Large intestine (tissue), 3 donors: ENCODE data around the gene POGZ. TPM values are rescaled to one million over a fixed set of nuclear protein-coding genes. Genes with fewer than 3 reads are reported as not detected.
"Not testable (repeated sequence)": the region's sequence is repeated elsewhere in the genome, so short reads cannot be mapped to it uniquely, and the experiment has no call there.

ENCODE experiments used
- DNase-seq, 2 donors: peaks; one replicate each; pipeline versions ENCODE4 v3.0.0 to v3.0.0-alpha.2; 2013
- H3K27ac ChIP-seq: one replicate; pipeline ENCODE4 v1.5.1; 2013; ENCODE audit warnings: low read length
- H3K27me3 ChIP-seq: 2 replicates; pipeline ENCODE4 v1.6.1; 2013; ENCODE audit warnings: low read length; ENCODE audit not compliant: control insufficient read depth, insufficient read depth
- H3K36me3 ChIP-seq: 2 replicates; pipeline ENCODE4 v1.6.1; 2013; ENCODE audit warnings: low read length; ENCODE audit not compliant: control insufficient read depth, insufficient read depth
- H3K4me1 ChIP-seq: one replicate; pipeline ENCODE4 v1.6.1; 2013; ENCODE audit warnings: low read length; ENCODE audit not compliant: control insufficient read depth, insufficient read depth
- H3K4me3 ChIP-seq: one replicate; pipeline ENCODE4 v1.5.1; 2013; ENCODE audit warnings: low read length
- H3K9me3 ChIP-seq: one replicate; pipeline ENCODE4 v1.6.1; 2013; ENCODE audit warnings: mild to moderate bottlenecking, low read depth, low read length, moderate library complexity; ENCODE audit not compliant: control insufficient read depth
- WGBS: methylation state at CpG from one replicate; pipeline ENCODE4 v1.1.5; 2013; ENCODE audit warnings: low lambda C conversion rate; ENCODE audit not compliant: insufficient coverage; 5-methylcytosine and 5-hydroxymethylcytosine counted together
- polyA plus RNA-seq: library from polyadenylated mRNA; unstranded; fragments of 120-200 nt; gene quantifications from one replicate; pipeline ENCODE4 v1.2.1, GENCODE V29; 2013

The POGZ gene
- polyA plus RNA-seq, 1 donor, result 91.5 TPM

DNA sequence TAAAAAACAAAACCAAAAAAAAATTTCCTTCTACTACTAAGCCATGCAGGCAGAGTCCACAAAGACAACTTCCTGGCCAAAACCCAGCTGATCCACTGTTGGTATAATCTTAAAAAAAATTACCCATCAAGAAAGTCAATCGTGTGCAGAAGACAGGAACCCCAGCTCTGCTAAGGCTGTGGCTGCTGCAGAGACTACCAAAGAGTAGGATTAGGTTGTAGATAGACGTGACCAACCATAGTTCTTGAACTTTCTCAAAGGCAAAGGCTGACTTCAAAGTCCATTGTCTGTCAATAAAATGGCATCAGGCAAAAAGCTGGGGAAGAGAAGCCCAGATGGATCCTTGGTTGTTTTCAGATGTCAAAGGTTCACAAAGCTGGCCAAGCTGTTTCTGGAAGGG lies 56.5 kb downstream of the POGZ start:
- H3K4me1 ChIP-seq, result peaks cover 14% of the 10 kb centered on the region
- no peak overlapping the region for H3K27ac ChIP-seq
- 80% methylated on average over 1 of the region's 2 CpGs for WGBS
- H3K36me3 ChIP-seq, result peaks cover 60% of the 10 kb centered on the region
- DNase-seq, result peak in 1 of 2 donors; percentile 40
- H3K27me3 ChIP-seq, result no peaks in the 10 kb centered on the region
- H3K4me3 ChIP-seq, result no peak overlapping the region
- H3K9me3 ChIP-seq, result no peaks in the 10 kb centered on the region

DNA sequence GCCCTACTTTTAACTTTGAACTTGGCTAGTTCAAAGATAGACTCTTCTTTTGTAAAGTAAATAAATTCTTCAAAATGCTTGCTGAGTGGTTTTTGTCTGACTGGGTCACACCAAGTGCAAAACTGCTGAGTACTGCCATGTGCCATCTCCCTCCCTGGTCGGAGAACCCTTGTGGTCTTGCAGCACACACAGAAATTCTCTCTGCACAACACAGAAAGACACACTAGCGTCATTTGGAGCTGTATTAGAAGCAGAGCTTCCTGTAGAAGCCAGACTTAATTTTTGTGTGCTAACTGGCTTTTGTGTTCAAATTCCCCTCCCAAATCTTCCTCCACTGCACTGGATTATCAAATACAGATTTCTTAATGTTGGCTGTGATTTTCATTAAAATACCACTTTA lies 57.4 kb downstream of the POGZ start:
- DNase-seq, result no peak
- H3K27me3 ChIP-seq, result no peaks in the 10 kb centered on the region
- H3K4me3 ChIP-seq, result no peak overlapping the region
- WGBS, result no CpG with 5 or more reads among the region's 2 CpGs
- H3K4me1 ChIP-seq, result peaks cover 14% of the 10 kb centered on the region
- no peaks in the 10 kb centered on the region for H3K9me3 ChIP-seq
- peaks cover 53% of the 10 kb centered on the region for H3K36me3 ChIP-seq
- no peak overlapping the region for H3K27ac ChIP-seq

DNA sequence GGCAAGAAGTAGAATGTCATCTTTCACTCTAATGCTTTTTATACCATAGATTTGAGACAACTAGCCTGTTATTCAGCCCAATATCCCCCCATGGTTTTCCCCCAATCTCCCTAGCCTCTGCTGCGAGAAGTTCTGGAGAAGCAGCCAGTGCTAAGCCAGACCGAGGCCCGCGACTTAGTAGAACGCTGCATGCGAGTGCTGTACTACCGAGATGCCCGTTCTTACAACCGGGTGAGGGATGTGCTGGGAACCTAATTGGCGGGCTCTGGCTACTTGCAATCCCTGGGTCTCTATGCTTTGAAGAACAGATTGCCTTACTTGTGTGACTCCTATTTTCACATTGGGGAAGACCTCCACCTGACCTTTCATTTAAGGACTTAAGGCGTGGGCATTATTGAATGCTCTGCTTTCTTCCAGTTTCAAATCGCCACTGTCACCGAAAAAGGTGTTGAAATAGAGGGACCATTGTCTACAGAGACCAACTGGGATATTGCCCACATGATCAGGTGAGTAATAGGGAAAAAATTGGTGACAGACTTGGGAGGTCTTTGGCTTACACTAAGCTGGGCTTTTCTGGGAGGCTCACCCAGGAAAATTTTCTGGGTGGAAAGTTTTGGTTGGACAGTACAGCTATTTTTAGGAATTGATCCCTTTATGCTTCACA lies 58.0 kb downstream of the POGZ start:
- WGBS, result 100% methylated on average over 1 of the region's 13 CpGs
- no peaks in the 10 kb centered on the region for H3K27me3 ChIP-seq
- H3K36me3 ChIP-seq, result peaks cover 47% of the 10 kb centered on the region
- no peak for DNase-seq
- H3K4me3 ChIP-seq, result no peak overlapping the region
- no peaks in the 10 kb centered on the region for H3K9me3 ChIP-seq
- H3K4me1 ChIP-seq, result peaks cover 14% of the 10 kb centered on the region
- H3K27ac ChIP-seq, result no peak overlapping the region

DNA sequence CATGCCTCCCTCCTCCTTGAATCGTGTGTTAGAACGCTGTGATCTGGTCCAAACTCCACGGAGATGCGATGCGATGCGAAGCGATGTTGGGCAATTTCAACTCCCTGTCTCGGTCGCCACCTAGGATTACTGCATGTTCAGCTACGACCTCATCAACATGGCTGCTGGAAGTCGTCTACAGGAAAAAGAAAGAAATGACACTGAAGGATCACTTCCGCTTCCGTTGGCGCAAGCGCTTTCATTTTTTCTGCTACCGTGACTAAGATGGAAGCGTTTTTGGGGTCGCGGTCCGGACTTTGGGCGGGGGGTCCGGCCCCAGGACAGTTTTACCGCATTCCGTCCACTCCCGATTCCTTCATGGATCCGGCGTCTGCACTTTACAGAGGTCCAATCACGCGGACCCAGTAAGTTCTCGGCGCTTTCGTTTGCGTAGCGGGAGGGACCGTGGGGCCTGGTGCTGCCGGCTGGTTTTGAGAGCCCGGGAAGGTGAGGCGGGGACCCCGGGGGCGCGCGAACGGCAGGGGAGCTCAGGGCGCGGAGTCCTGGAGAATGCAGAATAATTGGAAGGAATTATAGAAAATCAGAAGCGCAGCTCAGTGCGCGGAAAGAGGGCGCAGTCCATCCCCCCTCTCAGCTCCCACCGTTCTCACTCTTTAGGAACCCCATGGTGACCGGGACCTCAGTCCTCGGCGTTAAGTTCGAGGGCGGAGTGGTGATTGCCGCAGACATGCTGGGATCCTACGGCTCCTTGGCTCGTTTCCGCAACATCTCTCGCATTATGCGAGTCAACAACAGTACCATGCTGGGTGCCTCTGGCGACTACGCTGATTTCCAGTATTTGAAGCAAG lies 59.7 kb downstream of the POGZ start, which contains the start of gene PSMB4:
Gene PSMB4, plus strand, starts transcription at position 250 of the 848 bp plus-strand sequence. Its CDS starts 15 bp downstream, at position 265.
- peaks cover 30% of the 10 kb centered on the region for H3K36me3 ChIP-seq
- peak within 1 kb of the TSS; percentile 77 for H3K27ac ChIP-seq
- no peaks in the 10 kb centered on the region for H3K9me3 ChIP-seq
- no peaks in the 10 kb centered on the region for H3K27me3 ChIP-seq
- peak; percentile 93 to 96 for DNase-seq
- H3K4me3 ChIP-seq, result peak within 1 kb of the TSS; percentile 85
- WGBS, result 0% methylated on average over 1 of the region's 63 CpGs
- peaks cover 14% of the 10 kb centered on the region for H3K4me1 ChIP-seq

DNA sequence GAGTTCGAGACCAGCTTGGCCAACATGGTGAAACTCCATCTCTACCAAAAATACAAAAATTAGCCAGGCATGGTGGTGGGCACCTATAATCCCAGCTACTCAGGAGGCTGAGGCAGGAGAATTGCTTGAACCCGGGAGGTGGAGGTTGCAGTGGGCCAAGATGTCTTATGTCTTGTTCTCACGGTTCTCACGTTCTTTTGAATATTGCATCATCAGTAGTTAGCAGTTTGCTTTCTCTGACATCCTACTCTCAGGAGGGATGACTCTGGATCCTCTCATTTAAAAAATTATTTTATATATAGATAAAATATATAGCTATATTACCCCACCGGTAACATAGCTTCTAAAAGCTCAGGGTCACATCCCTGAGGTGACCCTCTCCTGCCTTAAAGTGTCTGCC lies 63.0 kb downstream of the POGZ start:
- not testable (repeated sequence) for H3K36me3 ChIP-seq, H3K4me1 ChIP-seq, H3K9me3 ChIP-seq, H3K4me3 ChIP-seq, H3K27ac ChIP-seq, H3K27me3 ChIP-seq, DNase-seq
- WGBS, result no CpG with 5 or more reads among the region's 5 CpGs

DNA sequence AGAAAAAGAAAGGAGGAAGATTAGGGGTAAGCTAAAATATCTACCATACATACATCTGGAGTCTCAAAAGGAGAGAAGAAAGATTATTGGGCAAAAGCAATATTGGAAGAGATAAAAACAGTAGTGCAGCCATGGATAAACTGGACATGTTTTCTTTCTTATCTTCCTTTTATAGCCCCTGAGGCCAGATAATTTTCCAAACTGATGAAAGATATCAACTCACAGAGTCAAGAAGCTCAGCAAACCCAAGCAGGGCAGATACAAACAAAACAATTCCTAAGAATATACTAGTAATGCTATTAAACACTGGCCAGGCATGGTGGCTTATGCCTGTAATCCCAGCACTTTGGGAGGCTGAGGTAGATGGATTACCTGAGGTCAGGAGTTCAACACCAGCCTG lies 65.7 kb downstream of the POGZ start:
- H3K4me1 ChIP-seq, result no peaks in the 10 kb centered on the region
- no peaks in the 10 kb centered on the region for H3K36me3 ChIP-seq
- H3K9me3 ChIP-seq, result no peaks in the 10 kb centered on the region
- no peaks in the 10 kb centered on the region for H3K27me3 ChIP-seq
- DNase-seq, result no peak
- no peak overlapping the region for H3K27ac ChIP-seq
- H3K4me3 ChIP-seq, result no peak overlapping the region

DNA sequence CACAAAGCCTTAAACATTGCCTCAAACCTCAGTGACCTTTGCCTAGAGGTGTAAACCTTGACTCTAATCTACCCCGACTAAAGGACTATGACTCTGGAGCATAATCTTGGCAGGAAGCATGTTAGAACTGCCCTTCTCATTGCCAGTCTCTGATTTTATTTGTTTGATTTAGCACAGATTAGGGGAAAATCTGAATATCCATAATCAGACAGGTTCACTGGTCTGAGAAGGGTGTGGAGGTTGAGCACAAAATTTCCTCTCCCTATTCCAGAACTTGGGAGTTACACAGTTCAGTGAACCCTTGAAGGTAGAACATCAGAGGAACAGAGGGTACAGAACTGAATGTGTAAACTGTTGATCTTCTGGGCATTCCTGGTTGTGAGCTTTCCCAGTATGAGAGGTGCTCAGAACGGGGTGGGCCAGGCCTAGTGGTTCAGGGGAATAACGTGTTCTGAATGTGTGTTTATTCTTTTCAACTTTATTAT lies 68.2 kb downstream of the POGZ start:
- WGBS, result no CpG with 5 or more reads among the region's 3 CpGs
- DNase-seq, result peak in 1 of 2 donors; percentile 32
- Histone ChIP-seq H3K9me3 (no peaks in the 10 kb centered on the region), H3K4me3 (no peak overlapping the region), H3K4me1 (no peaks in the 10 kb centered on the region), H3K27me3 (no peaks in the 10 kb centered on the region), H3K27ac (no peak overlapping the region), H3K36me3 (no peaks in the 10 kb centered on the region)

DNA sequence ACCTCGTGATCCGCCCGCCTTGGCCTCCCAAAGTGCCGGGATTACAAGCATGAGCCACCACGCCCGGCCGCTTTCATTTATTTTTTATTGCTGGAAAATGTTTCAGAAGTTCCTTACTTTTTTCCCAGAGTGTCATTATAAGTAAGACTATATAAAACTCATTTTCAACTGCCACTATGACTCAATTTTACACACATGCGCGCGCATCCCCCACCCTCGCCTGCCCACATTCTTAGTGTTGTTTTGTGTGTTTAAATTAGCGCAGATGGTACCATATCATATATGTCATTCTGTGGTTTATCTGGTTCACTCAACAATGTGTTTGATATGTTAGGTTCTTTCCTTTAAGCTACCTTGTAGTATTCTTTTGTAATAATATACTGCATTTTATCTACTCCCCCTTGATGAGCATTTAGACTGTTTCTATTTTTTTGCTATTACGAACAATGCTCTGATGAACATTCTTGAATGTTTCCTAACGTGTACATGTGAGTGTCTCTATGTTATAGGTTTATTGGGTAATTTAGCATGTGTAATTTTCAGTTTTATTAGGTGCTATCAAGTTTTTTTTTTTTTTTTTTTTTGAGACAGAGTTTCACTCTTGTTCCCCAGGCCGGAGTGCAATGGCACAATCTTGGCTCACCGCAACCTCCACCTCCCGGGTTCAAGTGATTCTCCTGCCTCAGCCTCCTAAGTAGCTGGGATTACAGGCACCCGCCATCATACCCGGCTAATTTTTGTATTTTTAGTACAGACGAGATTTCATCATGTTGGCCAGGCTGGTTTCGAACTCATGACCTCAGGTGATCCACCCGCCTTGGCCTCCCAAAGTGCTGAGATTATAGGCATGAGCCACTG lies 68.8 kb downstream of the POGZ start:
- H3K27me3 ChIP-seq, H3K9me3 ChIP-seq, H3K36me3 ChIP-seq, H3K27ac ChIP-seq, H3K4me3 ChIP-seq, DNase-seq, H3K4me1 ChIP-seq: not testable (repeated sequence)
- 98% methylated on average over 7 of the region's 22 CpGs for WGBS

DNA sequence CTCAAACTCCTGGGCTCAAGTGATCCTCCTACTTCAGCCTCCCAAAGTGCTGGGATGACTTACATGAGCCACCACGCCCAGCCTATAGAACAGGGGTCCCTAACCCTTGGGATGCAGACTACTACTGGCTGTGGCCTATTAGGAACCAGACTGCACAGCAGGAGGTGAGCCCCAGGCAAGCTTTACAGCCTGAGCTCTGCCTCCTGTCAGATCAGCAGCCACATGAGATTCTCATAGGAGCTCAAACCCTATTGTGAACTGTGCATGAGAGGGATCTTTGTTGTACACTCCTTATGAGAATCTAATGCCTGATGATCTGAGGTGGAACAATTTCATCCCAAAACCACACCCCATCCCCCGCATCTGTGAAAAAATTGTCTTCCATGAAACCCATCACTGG lies 73.3 kb downstream of the POGZ start:
- 100% methylated on average over 1 of the region's 2 CpGs for WGBS
- Histone ChIP-seq H3K9me3 (no peaks in the 10 kb centered on the region), H3K27me3 (no peaks in the 10 kb centered on the region), H3K4me3 (no peak overlapping the region), H3K4me1 (no peaks in the 10 kb centered on the region), H3K27ac (no peak overlapping the region), H3K36me3 (no peaks in the 10 kb centered on the region)
- no peak for DNase-seq

DNA sequence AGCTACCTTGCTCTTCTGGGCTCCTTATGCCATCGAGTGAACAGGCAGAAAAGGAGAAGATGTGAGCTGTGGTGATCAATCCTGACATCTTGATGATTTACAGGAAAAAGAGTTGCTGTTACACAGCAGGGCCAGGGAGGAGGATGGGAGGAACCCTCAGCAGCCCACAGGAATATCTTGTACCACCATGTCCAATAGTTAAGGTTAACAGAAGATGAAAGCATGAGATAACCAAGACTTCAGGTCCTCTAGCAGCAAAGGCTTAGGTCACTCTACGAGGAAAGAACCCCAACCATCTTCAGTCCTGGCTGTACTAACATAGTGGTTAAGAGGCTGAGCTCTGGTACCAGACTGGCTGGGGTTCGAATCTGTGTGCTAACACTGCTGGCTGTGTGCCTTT lies 74.7 kb downstream of the POGZ start:
- H3K36me3 ChIP-seq, result no peaks in the 10 kb centered on the region
- no peak overlapping the region for H3K4me3 ChIP-seq
- H3K9me3 ChIP-seq, result no peaks in the 10 kb centered on the region
- DNase-seq, result no peak
- 100% methylated on average over 1 of the region's 3 CpGs for WGBS
- H3K27me3 ChIP-seq, result no peaks in the 10 kb centered on the region
- H3K27ac ChIP-seq, result no peak overlapping the region
- H3K4me1 ChIP-seq, result no peaks in the 10 kb centered on the region
